Hepatocyte (in vitro differentiated cells): Measurements from ENCODE around the gene SUGCT.

Experiments
- CTCF ChIP-seq: fragments of 200-600 bp; sonication (generic); IDR thresholded peaks from 2 replicates; pipeline ENCODE4 v1.5.1; 2016; ENCODE audit warnings: antibody characterized with exemption, mild to moderate bottlenecking; ENCODE audit not compliant: poor library complexity
- EZH2 ChIP-seq: fragments of 200-600 bp; sonication (generic); IDR thresholded peaks from 2 replicates; pipeline ENCODE4 v1.6.1; 2016; ENCODE audit warnings: antibody characterized with exemption, mild to moderate bottlenecking, borderline replicate concordance

DNA sequence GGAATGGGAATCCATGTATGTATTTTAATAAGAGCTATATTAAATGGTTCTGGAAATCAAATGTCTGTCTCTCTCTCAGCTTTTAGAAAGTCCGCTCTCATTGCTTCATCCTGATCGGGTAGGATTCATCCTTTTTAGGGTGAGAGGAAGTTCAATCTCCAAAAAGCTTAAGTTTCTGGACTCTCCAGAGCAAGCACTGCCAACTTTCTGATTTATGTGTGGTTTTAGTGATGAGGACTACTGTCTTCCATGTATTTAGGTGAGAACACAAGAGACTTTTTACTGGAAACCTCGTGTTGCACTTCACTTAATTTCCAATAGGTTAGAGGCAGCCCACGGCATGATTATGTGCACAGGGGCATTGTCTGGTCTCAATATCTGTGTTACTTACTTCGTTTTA is 267.9 kb downstream of the SUGCT start:
- TF ChIP-seq CTCF = no peak
- TF ChIP-seq EZH2 = no peak
